ENCODE results near the gene CRIP1. TPM values are rescaled to one million over a fixed set of nuclear protein-coding genes. Genes with fewer than 3 reads are reported as not detected.

CRIP1 gene
- total and polyA plus RNA-seq, 2 experiments from 2014 or later = 1.8 to 14.7 TPM

DNA sequence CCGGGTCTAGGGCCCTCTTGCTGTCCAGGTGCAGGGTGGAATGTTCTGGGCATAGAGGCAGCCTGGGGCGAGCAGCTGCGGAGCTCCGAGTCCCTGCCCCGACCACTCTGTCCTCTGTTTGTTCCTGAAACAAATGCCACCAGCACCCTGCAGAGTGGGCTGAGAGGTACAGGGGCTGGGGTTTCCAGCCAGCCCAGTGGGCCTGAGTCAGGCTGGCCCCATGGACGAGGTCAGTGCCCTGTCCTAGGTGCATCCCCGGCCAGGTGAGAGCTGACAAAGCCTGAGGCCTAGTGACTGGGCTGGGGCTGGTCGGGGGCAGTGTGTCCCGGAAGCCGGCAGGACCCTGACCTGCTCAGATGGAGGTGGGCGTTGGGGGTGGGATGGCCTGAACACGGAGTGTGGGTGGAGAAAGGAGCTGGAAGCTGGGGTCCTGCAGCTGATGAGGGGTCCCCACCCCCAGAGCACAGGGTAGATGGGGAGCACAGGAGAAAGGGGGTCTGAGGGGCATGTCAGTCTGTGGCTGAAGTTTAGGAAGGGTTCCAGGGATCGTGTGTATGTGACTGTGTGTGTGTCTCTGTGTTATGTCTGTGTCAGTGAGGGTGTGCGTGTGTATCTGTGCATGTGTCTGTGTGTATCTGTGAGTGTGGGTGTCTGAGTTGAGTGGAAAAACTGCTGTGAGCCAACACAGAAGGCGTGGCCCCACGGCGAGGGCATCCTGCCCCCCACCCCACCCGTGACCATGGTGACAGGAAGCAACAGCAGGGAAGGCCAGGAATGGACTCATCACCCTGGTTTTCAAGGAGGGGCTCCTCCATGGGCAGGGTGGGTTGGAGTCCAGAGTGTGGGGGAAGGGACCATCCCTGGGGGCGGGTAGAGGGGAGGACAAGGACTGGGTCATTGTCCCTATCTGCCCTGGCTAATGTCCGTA lies 2.4 kb upstream of the CRIP1 start:
- no peaks in the 10 kb centered on the region for H4K20me1 ChIP-seq (ENCODE audit: insufficient read depth, poor library complexity, severe bottlenecking)
- no peak overlapping the region for H3K4me2 ChIP-seq
- no peaks in the 10 kb centered on the region for H3K36me3 ChIP-seq (replicated peaks; ENCODE audit: insufficient read depth, low read depth)
- TF ChIP-seq EZH2phosphoT487 (IDR thresholded peaks at IDR 0.05; ENCODE audit: low read depth, severe bottlenecking, unreplicated experiment) (no peak), EZH2 (IDR thresholded peaks at IDR 0.05; ENCODE audit: borderline replicate concordance) (no peak)
- TF ChIP-seq, protein P1, sequence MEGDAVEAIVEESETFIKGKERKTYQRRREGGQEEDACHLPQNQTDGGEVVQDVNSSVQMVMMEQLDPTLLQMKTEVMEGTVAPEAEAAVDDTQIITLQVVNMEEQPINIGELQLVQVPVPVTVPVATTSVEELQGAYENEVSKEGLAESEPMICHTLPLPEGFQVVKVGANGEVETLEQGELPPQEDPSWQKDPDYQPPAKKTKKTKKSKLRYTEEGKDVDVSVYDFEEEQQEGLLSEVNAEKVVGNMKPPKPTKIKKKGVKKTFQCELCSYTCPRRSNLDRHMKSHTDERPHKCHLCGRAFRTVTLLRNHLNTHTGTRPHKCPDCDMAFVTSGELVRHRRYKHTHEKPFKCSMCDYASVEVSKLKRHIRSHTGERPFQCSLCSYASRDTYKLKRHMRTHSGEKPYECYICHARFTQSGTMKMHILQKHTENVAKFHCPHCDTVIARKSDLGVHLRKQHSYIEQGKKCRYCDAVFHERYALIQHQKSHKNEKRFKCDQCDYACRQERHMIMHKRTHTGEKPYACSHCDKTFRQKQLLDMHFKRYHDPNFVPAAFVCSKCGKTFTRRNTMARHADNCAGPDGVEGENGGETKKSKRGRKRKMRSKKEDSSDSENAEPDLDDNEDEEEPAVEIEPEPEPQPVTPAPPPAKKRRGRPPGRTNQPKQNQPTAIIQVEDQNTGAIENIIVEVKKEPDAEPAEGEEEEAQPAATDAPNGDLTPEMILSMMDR (IDR thresholded peaks at IDR 0.05; ENCODE audit: poor library complexity) = no peak
- H3K4me1 ChIP-seq (ENCODE audit: insufficient read depth) = peaks cover 28% of the 10 kb centered on the region
- no peaks in the 10 kb centered on the region for H3K9me2 ChIP-seq (replicated peaks; ENCODE audit: insufficient read depth)
- no peak overlapping the region for H3K27ac ChIP-seq
- H3K79me2 ChIP-seq = no peaks in the 10 kb centered on the region
- 84% methylated on average over 14 of the region's 20 CpGs for WGBS (ENCODE audit: low lambda C conversion rate, missing lambda C conversion rate)
- no peak for DNase-seq (ENCODE audit: low spot score)
- H3K4me3 ChIP-seq = no peak overlapping the region
- peaks cover 28% of the 10 kb centered on the region for H3K27me3 ChIP-seq
- H2AFZ ChIP-seq = no peak overlapping the region
- no peaks in the 10 kb centered on the region for H3K9me3 ChIP-seq (ENCODE audit: low read depth)

DNA sequence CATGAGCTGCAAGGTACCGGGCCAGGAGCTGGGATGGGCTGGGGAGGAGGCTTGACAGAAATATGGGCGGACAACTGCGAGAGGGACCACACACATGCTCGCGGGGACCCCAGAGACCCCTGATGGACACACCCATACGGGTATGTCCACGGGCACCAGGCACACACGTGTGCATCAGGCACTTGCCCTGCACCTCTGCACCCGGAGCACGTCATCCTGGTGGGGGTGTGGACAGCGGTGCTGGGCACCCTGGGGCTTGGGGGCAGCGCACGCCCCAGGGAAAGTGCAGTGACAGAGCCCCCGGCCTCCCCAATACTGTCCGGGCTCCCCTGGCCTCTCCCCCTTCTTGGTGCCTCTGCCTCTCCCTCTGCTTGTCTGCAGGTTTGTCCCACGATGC lies 1.7 kb upstream of the CRIP1 start:
- no peaks in the 10 kb centered on the region for H3K9me2 ChIP-seq (replicated peaks; ENCODE audit: insufficient read depth)
- no peak overlapping the region for H3K27ac ChIP-seq
- H3K36me3 ChIP-seq (replicated peaks; ENCODE audit: insufficient read depth, low read depth) = no peaks in the 10 kb centered on the region
- no peaks in the 10 kb centered on the region for H4K20me1 ChIP-seq (ENCODE audit: insufficient read depth, poor library complexity, severe bottlenecking)
- DNase-seq (ENCODE audit: low spot score) = no peak
- no peak overlapping the region for H3K4me3 ChIP-seq
- H3K4me2 ChIP-seq = no peak overlapping the region
- peaks cover 30% of the 10 kb centered on the region for H3K4me1 ChIP-seq (ENCODE audit: insufficient read depth)
- H3K79me2 ChIP-seq = no peaks in the 10 kb centered on the region
- H3K9me3 ChIP-seq (ENCODE audit: low read depth) = no peaks in the 10 kb centered on the region
- 92% methylated on average over 8 of the region's 16 CpGs for WGBS (ENCODE audit: low lambda C conversion rate, missing lambda C conversion rate)
- peaks cover 21% of the 10 kb centered on the region for H3K27me3 ChIP-seq
- no peak overlapping the region for H2AFZ ChIP-seq
- TF ChIP-seq, protein P1 (IDR thresholded peaks at IDR 0.05; ENCODE audit: poor library complexity) = no peak
- TF ChIP-seq EZH2 (IDR thresholded peaks at IDR 0.05; ENCODE audit: borderline replicate concordance) (no peak), EZH2phosphoT487 (IDR thresholded peaks at IDR 0.05; ENCODE audit: low read depth, severe bottlenecking, unreplicated experiment) (no peak)

DNA sequence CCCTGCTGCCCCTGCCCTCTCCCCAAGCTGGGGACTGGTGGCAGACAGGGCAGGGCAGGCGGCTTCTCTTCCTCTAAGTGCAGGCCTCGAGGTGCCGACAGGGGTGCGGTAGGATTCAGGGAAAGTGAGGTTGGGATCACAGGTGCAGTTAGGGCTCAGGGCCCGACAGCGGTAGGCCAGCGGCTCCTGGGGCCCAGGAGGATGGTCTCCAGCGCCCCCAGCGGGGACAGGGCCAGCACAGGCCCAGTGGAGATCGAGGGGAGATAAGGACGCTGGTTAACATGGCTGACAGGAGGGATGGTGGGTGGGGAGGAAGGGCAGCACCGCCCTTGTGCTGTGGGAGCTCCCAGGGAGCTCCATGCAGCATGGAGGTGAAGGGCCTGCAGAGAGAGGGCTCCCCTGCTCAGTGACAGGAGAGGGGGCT lies 935 bp upstream of the CRIP1 start:
- TF ChIP-seq, protein P1 (IDR thresholded peaks at IDR 0.05; ENCODE audit: poor library complexity) = peak; percentile 40
- TF ChIP-seq EZH2phosphoT487 (IDR thresholded peaks at IDR 0.05; ENCODE audit: low read depth, severe bottlenecking, unreplicated experiment) = no peak
- Histone ChIP-seq H3K9me2 (replicated peaks; ENCODE audit: insufficient read depth) (no peaks in the 10 kb centered on the region), H3K27me3 (peaks cover 18% of the 10 kb centered on the region), H3K4me1 (ENCODE audit: insufficient read depth) (peaks cover 30% of the 10 kb centered on the region), H3K9me3 (ENCODE audit: low read depth) (no peaks in the 10 kb centered on the region), H3K4me3 (no peak overlapping the region), H3K4me2 (no peak overlapping the region), H3K27ac (no peak overlapping the region), H3K79me2 (no peaks in the 10 kb centered on the region), H2AFZ (no peak overlapping the region), H4K20me1 (ENCODE audit: insufficient read depth, poor library complexity, severe bottlenecking) (no peaks in the 10 kb centered on the region), H3K36me3 (replicated peaks; ENCODE audit: insufficient read depth, low read depth) (no peaks in the 10 kb centered on the region)
- DNase-seq (ENCODE audit: low spot score) = peak; percentile 61
- WGBS (ENCODE audit: low lambda C conversion rate, missing lambda C conversion rate) = 23% methylated on average over 12 of the region's 12 CpGs
